ENCODE measurements around the gene ZNF610. TPM values are rescaled to one million over a fixed set of nuclear protein-coding genes. Genes with fewer than 3 reads are reported as not detected.
A peak's percentile ranks its signal among the peaks of the same experiment; 100 is the strongest.

Gene ZNF610
- total and polyA plus RNA-seq, 2 of the 13 experiments (the other 11 are each of a cell fraction or from before 2014, with no cell fraction given), result 0.32 to 0.69 TPM

DNA sequence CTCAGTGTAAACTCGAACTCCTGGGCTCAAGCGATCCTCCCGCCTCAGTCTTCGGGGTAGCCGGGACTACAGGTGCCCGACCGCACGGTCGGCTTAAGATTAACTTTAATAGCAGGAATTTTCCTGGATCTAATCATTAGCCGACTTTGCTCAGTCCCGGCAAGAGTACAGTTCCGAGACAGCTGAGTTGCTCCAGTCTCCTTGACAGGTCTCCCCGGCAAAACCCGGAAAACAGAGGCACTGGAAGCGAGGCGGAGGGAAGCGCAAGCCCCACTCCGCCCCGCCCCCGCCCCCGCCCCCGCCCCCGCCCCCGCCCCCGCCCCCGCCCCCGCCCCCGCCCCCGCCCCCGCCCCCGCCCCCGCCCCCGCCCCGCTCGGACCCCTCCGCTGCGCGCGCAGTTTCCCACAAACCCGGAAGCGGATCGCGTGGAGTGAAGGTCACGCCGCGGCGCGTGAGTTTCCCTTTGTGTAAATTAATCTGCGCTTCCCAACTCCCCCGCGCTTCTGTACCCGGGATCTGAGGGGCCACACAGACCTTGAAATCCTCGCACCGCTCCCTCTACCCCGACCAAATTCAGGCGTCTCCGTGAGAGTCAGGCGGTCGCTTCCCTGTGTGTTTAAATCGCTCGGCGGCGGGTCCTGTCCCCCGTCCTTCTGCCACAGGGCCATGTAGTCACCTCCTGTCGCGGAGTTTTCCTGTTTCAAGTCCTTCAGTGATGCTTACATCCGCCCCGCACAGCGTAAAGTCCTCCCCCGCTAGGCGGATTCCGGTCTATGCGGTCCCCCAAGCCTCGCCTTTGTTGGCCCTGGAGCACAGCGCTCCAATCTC, 39.1 kb upstream of the ZNF610 start, which contains the start of gene ZNF480 (continued):
- TF ChIP-seq, protein P1, sequence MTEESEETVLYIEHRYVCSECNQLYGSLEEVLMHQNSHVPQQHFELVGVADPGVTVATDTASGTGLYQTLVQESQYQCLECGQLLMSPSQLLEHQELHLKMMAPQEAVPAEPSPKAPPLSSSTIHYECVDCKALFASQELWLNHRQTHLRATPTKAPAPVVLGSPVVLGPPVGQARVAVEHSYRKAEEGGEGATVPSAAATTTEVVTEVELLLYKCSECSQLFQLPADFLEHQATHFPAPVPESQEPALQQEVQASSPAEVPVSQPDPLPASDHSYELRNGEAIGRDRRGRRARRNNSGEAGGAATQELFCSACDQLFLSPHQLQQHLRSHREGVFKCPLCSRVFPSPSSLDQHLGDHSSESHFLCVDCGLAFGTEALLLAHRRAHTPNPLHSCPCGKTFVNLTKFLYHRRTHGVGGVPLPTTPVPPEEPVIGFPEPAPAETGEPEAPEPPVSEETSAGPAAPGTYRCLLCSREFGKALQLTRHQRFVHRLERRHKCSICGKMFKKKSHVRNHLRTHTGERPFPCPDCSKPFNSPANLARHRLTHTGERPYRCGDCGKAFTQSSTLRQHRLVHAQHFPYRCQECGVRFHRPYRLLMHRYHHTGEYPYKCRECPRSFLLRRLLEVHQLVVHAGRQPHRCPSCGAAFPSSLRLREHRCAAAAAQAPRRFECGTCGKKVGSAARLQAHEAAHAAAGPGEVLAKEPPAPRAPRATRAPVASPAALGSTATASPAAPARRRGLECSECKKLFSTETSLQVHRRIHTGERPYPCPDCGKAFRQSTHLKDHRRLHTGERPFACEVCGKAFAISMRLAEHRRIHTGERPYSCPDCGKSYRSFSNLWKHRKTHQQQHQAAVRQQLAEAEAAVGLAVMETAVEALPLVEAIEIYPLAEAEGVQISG (CRISPR knock-in tag; IDR thresholded peaks at IDR 0.05), result peak; percentile 26; the same call in 1 of the 2 replicates
- TF ChIP-seq, protein P2, sequence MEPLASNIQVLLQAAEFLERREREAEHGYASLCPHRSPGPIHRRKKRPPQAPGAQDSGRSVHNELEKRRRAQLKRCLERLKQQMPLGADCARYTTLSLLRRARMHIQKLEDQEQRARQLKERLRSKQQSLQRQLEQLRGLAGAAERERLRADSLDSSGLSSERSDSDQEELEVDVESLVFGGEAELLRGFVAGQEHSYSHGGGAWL (CRISPR knock-in tag; IDR thresholded peaks at IDR 0.05), result 0 out of 2 replicates have a peak, but pooled peaks have one; percentile 35
- peak; percentile 40 for TF ChIP-seq HNRNPLL (IDR thresholded peaks at IDR 0.05; ENCODE audit: low read depth, low read length, poor library complexity, severe bottlenecking)
- TF ChIP-seq PLRG1 (conservative IDR thresholded peaks at IDR 0.05), result no peak
- no peak for TF ChIP-seq KDM1A (CRISPR knock-in tag; IDR thresholded peaks at IDR 0.05)
- TF ChIP-seq FOSL2 (CRISPR knock-in tag; IDR thresholded peaks at IDR 0.05), result no peak
- no peak for TF ChIP-seq ZIK1 (CRISPR knock-in tag; IDR thresholded peaks at IDR 0.05; ENCODE audit: borderline replicate concordance, low read depth)
- TF ChIP-seq, protein P3, sequence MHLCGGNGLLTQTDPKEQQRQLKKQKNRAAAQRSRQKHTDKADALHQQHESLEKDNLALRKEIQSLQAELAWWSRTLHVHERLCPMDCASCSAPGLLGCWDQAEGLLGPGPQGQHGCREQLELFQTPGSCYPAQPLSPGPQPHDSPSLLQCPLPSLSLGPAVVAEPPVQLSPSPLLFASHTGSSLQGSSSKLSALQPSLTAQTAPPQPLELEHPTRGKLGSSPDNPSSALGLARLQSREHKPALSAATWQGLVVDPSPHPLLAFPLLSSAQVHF (CRISPR knock-in tag; IDR thresholded peaks at IDR 0.05), result no peak
- TF ChIP-seq, protein P4, sequence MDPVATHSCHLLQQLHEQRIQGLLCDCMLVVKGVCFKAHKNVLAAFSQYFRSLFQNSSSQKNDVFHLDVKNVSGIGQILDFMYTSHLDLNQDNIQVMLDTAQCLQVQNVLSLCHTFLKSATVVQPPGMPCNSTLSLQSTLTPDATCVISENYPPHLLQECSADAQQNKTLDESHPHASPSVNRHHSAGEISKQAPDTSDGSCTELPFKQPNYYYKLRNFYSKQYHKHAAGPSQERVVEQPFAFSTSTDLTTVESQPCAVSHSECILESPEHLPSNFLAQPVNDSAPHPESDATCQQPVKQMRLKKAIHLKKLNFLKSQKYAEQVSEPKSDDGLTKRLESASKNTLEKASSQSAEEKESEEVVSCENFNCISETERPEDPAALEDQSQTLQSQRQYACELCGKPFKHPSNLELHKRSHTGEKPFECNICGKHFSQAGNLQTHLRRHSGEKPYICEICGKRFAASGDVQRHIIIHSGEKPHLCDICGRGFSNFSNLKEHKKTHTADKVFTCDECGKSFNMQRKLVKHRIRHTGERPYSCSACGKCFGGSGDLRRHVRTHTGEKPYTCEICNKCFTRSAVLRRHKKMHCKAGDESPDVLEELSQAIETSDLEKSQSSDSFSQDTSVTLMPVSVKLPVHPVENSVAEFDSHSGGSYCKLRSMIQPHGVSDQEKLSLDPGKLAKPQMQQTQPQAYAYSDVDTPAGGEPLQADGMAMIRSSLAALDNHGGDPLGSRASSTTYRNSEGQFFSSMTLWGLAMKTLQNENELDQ (CRISPR knock-in tag; IDR thresholded peaks at IDR 0.05; ENCODE audit: borderline replicate concordance), result no peak
- no peak for TF ChIP-seq RARA (CRISPR knock-in tag; IDR thresholded peaks at IDR 0.05)
- TF ChIP-seq ZSCAN29 (CRISPR knock-in tag; conservative IDR thresholded peaks at IDR 0.05), result peak; percentile 100
- TF ChIP-seq TARDBP (CRISPR knock-in tag; IDR thresholded peaks at IDR 0.05), result no peak
- TF ChIP-seq ZNF761 (CRISPR knock-in tag; conservative IDR thresholded peaks at IDR 0.05), result no peak
- TF ChIP-seq ZNF296 (CRISPR knock-in tag; conservative IDR thresholded peaks at IDR 0.05), result no peak
- TF ChIP-seq SMAD9 (CRISPR knock-in tag; IDR thresholded peaks at IDR 0.05), result no peak
- no peak for TF ChIP-seq STAT5B (CRISPR knock-in tag; IDR thresholded peaks at IDR 0.05)
- TF ChIP-seq, protein P5, sequence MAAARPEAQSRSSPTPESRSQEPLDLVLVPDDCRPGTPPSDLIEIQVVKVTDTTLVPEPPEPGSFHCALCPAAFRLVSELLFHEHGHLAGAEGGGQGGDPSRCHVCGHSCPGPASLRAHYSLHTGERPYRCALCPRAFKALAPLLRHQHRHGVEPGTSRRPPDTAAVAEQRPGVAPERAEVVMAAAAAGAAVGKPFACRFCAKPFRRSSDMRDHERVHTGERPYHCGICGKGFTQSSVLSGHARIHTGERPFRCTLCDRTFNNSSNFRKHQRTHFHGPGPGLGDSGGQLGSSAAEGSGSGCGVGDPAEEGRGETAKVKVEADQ (CRISPR knock-in tag; IDR thresholded peaks at IDR 0.05; ENCODE audit: borderline replicate concordance), result no peak
- peak; percentile 76 for TF ChIP-seq PHF8 (CRISPR knock-in tag; IDR thresholded peaks at IDR 0.05)
- no peak for TF ChIP-seq KDM6A (CRISPR knock-in tag; IDR thresholded peaks at IDR 0.05; ENCODE audit: low read depth)
- TF ChIP-seq, protein P6, sequence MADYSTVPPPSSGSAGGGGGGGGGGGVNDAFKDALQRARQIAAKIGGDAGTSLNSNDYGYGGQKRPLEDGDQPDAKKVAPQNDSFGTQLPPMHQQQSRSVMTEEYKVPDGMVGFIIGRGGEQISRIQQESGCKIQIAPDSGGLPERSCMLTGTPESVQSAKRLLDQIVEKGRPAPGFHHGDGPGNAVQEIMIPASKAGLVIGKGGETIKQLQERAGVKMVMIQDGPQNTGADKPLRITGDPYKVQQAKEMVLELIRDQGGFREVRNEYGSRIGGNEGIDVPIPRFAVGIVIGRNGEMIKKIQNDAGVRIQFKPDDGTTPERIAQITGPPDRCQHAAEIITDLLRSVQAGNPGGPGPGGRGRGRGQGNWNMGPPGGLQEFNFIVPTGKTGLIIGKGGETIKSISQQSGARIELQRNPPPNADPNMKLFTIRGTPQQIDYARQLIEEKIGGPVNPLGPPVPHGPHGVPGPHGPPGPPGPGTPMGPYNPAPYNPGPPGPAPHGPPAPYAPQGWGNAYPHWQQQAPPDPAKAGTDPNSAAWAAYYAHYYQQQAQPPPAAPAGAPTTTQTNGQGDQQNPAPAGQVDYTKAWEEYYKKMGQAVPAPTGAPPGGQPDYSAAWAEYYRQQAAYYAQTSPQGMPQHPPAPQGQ (CRISPR knock-in tag; IDR thresholded peaks at IDR 0.05; ENCODE audit: borderline replicate concordance), result no peak

Measured in HepG2 (cell line).